Stimulated activated CD4-positive, alpha-beta T cell treated with anti-CD3 and anti-CD28 coated beads, Interleukin-2, amount 100 ng/mL, for 24 hours (primary cell): Measurements from ENCODE around the gene CCDC14.
A peak's percentile ranks its signal among the peaks of the same experiment; 100 is the strongest.
"Not testable (repeated sequence)": the region's sequence is repeated elsewhere in the genome, so short reads cannot be mapped to it uniquely, and the experiment has no call there.

Source experiments
- DNase-seq, 2 donors: peaks; one replicate each; pipeline ENCODE4 v3.0.0-alpha.2; 2020

CCDC14 gene

GRCh38 chr3:123892195-123892594 is 68.8 kb downstream of the CCDC14 start:
- DNase-seq, result no peak

GRCh38 chr3:123890991-123891390 is 70.0 kb downstream of the CCDC14 start:
- not testable (repeated sequence) for DNase-seq

DNA sequence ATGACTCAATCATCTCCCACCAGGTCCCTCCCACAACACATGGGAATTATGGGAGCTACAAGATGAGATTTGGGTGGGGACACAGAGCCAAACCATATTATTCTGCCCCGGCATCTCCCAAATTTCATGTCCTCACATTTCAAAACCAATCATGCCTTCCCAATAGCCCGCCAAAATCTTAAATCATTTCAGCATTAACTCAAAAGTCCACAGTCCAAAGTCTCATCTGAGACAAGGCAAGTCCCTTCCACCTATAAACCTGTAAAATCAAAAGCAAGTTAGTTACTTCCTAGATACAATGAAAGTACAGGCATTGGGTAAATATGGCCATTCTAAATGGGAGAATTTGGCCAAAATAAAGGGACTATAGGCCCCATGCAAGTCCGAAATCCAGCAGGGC is 70.9 kb downstream of the CCDC14 start:
- DNase-seq, result not testable (repeated sequence)

DNA sequence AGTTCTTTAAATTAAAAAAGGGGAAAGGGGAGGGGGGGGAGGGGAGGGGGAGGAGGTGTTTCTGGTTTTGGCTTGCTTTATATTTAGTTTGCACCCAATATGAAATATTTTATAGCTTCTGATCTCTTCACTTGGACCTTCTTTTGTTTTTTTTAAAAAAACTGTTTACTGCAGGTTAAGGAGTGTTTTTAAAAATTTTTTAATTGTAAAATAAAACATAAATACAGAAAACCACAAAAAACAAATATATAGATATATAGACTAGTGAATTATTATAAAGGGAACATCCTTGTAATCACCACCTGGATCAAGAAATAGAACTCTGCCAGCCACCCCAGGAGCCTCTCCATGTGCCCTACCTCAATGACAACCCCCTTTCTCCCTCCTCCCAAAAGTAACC is 76.0 kb downstream of the CCDC14 start:
- DNase-seq, result no peak

DNA sequence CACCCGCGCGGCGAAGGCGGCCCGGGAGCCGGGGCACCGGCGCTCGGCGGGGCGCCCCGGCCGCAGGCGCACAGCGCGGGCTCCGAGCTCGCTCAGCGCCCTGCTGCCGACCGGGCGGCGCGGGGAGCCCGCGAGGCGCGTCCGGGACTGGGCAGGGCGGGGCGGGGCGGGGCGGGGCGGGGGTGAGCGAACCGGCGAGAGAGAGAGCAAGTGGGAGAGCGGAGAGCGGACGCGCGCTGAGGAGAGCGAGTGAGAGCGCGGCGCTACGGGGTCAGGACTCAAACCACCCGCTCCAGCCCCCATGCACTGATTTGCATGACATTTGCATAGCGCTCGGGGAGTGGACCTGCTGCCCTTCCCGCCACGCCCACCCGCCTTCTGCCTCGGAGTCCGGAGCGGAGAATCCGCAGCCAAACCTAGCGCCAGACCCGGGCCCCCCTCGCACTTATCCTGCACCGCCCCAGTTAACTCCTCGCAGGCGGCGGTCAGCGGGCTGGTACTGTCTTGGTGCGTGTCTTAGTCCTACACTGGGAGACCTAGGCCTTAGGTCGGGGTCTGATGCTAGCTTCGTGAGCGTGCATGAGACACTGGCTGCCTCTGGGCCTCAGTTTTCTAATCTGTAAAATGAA is 76.7 kb downstream of the CCDC14 start, which contains the start of gene MYLK:
TSS of gene MYLK (minus strand) at position 130 of the 629 bp plus-strand sequence. CDS start 90,491 bp downstream, outside the sequence.
- peak; percentile 30 to 57 for DNase-seq

- DNase-seq, result no peak
Measured at GRCh38 chr3:123883701-123884202, 77.3 kb downstream of the CCDC14 start.

- DNase-seq, result no peak
Measured at GRCh38 chr3:123883111-123883510, 77.9 kb downstream of the CCDC14 start.

- DNase-seq, result no peak
Measured at GRCh38 chr3:123881771-123882170, 79.3 kb downstream of the CCDC14 start.

- DNase-seq, result no peak
Measured at GRCh38 chr3:123880998-123881561, 79.9 kb downstream of the CCDC14 start.

DNA sequence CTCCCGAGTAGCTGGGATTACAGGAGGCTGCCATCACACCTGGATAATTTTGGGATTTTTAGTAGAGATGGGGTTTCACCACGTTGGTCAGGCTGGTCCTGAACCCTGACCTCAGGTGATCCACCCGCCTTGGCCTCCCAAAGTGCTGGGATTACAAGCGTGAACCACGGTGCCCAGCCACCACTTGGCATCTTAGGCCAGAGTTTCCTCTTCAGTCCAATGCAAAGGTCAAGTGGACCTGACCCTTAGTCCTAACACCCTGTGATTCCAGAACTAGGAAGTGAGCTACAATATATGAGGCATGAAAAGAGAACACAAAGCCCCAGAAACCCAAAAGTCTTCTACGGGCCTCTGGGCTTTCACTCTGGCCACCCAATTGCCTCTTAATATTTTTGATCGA is 82.2 kb downstream of the CCDC14 start:
- no peak for DNase-seq

DNA sequence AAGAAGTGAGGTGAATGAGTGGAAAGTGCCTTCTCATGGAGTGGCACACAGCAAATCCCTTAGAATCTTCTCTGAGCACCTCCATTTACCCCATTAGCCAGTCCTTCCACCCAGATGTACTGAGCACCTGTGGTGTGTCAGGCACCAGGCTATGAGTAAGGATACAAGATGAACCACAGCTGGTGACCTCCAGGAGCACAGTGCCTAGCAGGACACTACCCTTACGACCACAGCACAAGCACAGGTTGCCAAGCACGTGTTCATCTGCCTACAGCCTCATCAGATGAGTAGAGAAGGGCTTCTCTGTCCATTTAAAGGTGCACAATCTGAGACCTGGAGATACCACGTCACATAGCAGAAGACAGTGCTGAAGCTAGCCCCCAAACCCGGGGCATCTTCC is 83.1 kb downstream of the CCDC14 start:
- no peak for DNase-seq

DNA sequence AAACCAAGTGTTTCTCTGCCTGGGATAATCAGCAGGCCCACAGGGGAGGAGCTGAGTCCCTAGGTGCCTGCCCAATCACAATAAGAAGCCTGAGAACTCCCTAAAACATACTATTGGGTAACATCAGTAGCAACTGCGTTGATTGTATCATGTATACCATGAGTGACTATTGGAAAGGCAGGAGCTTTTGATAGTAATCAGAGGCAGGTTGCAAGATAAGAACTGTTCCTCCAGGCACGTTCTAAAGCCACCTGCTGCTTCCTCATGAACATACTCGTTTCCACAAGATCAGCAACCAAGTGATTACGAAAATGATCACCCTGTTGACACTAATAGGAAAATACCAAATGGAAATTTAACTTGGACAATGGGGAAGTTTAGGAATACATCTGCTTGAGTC is 83.6 kb downstream of the CCDC14 start:
- DNase-seq, result no peak

DNA sequence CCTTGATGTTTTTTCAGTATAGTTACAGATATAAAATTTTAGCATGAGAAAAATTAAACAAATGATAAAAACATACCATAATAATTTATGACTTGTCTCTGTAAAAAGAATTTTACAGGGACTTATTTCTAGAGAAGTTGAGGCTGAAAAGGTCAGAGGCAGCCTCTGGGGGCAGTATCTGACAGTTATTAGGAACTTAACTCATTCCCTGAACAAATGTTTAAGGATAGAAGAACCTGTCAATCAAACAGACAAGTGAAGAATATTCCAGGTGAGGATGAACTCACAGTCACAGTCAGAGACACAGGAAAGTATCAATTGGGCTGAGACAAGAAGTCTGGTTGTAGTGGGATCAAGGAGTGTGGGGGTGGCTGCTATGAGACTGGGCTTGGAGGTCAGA is 84.2 kb downstream of the CCDC14 start:
- DNase-seq, result no peak

DNA sequence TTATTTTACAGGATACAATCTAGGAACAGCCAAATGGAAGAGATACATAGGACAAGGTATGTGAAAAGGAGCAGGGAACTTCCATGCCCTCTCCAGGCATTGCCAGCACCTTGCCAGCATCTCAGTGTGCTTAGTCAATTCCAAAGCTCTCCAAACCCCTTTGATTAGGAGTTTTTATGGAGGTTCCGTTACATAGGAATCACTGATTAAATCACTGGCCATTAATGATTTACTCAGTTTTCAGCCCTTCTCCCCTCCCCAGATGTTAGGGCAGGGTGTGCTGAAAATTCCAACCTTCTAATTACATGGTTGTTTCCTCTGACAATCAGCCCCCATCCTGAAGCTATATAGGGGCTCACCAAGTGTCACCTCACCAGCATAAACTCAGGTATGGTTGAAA is 88.4 kb downstream of the CCDC14 start:
- no peak for DNase-seq

DNA sequence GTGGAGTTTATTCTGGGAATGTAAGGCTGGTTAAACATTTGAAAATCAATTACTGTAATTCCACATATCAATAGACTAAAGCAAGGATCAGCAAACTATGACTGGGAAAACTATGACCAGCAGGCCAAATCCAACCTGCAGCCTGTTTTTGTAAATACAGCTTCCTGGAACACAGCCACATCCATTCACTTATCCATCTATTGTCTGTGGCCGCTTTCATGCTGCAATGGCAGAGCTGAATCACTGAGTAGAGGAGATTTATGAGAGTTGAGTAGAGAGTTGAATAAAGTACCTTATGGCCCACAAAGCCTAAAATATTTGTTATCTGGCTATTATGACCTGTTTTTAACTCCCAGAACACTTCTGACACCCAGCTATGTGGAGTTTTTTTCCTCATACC is 89.1 kb downstream of the CCDC14 start:
- DNase-seq, result no peak

DNA sequence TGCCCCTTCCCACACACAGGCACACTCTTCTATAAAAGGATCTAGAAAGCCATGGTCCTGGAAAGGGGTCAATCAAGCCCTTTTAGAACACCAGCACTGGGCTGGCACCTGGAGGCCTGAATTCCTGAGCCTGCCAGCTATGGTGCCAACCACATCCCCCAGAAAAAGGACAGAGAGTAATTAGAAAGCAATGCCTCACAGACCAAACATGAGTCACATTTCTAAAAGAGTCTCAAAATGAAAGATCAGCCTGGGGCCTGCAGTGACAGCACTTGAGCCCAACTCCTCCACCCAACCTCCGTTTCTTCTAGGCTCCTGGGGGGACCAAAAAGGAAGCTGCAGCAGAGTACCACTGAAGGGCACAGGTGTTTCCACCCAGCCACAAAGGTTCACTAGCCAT is 91.0 kb downstream of the CCDC14 start:
- no peak for DNase-seq

DNA sequence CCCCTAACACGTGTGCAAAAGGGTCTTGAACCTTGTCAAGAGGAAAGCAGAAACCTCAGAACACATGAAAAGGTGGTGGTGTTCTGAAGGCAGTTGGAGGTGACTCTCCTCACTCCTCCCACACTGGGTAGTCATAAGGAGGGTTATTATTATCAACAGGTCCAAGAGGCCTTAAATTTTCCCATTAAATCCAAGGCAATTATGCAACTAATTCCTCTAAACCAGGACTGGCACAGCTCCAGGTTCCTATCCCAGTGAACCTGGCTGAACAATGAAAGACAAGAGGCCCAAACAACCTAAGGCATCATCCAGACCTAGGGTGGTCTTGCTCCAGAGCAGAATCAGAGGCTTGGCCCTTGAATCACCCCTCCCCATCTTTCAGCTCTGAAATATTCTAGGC is 91.9 kb downstream of the CCDC14 start:
- no peak for DNase-seq

- no peak for DNase-seq
Measured at GRCh38 chr3:123864706-123865105, 96.3 kb downstream of the CCDC14 start.
